Measurements from ENCODE around the gene RPTOR.
"Not testable (repeated sequence)": the region's sequence is repeated elsewhere in the genome, so short reads cannot be mapped to it uniquely, and the experiment has no call there.

Gene RPTOR, protein sequence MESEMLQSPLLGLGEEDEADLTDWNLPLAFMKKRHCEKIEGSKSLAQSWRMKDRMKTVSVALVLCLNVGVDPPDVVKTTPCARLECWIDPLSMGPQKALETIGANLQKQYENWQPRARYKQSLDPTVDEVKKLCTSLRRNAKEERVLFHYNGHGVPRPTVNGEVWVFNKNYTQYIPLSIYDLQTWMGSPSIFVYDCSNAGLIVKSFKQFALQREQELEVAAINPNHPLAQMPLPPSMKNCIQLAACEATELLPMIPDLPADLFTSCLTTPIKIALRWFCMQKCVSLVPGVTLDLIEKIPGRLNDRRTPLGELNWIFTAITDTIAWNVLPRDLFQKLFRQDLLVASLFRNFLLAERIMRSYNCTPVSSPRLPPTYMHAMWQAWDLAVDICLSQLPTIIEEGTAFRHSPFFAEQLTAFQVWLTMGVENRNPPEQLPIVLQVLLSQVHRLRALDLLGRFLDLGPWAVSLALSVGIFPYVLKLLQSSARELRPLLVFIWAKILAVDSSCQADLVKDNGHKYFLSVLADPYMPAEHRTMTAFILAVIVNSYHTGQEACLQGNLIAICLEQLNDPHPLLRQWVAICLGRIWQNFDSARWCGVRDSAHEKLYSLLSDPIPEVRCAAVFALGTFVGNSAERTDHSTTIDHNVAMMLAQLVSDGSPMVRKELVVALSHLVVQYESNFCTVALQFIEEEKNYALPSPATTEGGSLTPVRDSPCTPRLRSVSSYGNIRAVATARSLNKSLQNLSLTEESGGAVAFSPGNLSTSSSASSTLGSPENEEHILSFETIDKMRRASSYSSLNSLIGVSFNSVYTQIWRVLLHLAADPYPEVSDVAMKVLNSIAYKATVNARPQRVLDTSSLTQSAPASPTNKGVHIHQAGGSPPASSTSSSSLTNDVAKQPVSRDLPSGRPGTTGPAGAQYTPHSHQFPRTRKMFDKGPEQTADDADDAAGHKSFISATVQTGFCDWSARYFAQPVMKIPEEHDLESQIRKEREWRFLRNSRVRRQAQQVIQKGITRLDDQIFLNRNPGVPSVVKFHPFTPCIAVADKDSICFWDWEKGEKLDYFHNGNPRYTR (N-terminal part only)

DNA sequence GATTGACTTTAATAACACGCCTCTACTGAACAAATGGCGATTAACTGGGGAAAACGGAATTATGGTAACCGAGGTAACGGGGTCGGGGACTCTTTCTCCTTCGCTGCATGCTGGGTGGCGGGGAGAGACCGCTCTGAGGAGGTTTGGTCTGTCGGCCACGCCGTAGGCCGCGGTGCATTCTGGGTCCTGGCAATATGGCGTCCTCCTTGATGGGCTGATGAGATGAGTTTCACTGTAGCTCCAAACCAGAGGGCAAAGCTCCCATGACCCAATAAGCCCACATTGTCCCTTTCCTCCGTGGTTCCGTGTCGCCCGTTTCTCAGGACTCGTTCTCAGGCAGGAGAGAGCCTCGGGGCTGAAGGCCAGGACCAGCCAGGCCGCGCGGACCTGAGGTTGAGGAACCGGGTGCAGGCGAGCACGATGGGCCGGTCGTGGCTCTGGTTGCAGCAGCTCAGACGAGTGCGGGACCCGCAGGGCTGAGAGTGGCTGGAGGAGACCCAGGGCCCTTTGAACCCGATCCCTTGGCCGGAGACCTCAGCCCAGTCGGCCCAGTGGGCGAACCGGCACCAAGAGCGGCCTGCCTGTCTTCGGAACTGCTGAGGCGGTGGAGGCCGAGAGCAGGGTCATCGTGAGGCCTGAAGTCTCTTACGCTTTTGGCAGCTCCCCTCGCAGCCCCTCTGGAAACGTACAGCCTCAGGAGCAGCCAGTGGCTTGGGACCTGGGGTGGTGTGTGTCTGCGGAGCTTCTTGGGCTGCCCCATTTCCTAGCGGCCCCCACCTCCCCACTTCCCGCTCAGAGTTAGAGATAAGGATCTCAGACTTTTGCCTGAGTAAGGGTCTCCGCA lies at the start of gene RPTOR:
Gene RPTOR, plus strand, starts transcription at position 184 of the 844 bp plus-strand sequence. CDS start 792 bp downstream, outside the sequence.
- peak; percentile 85 for DNase-seq

DNA sequence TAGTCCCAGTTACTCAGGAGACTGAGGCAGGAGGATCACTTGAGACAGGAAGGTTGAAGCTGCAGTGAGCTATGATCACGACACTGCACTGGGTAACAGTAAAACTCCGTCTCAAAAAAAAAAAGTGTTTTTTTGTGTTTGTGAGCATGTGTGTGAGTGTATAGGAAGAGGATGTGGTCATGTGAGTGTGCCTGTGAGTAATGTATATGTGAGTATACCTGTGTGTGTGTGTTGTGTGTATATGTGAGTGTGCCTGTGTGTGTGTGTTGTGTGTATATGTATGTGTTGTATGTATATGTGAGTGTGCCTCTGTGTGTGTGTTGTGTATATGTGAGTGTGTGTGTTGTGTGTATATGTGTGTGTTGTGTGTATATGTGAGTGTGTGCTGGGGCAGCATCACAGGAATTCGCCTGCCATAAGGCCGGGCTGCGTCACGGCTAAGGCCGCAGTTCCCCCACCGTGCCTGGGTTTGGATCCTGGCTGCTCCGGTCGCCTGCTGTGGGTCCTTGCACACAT lies 46.9 kb upstream of the RPTOR start:
- DNase-seq, result no peak

DNA sequence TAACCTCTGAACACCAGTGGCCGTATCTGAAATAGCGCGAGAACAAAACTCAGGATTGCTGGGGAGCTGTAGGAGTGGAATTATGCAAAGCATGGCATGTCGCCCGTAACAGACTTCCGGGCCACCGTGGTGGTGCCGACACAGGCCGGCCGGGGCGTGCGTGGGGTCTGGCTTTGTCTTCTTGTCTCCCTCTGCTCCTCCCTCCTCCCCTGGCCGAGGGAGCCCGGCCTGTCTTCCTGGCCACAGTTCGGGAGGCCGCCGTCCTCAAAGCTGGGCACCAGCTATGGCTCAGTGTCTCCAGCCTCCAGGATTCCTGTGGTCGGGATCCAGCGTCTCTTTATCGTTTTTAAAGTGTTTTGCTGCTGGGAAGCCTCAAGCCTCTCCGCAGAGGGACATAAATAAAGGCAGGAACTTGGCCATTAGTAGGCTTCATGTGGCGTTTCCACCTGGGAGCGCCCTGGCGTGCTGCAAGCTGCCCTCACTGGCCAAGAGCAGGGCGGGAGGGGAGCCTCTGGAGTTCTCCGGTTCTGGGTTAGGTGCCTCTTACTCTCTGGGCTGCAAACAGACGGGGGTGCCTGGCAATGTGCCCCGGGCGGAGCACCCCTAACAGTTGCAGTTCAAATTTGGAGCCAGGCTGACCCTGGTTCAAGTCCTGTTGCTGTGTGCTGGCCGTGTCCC lies 46.3 kb upstream of the RPTOR start:
- no peak for DNase-seq

DNA sequence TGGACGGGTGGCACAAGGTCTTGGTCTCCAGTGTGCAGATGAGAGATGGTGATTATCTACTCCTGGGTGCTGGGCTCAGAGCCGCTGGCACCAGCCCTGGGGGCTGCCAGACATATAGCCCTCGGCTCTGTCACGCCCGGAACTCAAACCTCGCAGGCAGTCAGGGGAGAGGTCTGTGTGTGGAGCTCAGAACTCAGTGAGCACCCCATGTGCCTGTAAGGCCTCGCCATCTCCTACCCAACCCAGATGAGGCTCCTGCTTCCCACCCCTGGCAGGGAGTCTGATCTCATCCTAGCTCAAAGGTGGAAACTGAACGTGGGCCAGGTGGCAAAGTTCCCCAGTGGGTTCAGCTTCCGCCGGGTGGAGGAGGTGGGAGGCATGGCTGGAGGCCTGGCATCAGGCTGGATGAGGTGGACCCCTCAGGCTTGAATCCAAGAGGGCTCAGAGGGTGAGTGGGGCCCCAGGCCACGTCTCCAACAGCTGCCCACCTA lies 45.7 kb upstream of the RPTOR start:
- DNase-seq, result no peak

DNA sequence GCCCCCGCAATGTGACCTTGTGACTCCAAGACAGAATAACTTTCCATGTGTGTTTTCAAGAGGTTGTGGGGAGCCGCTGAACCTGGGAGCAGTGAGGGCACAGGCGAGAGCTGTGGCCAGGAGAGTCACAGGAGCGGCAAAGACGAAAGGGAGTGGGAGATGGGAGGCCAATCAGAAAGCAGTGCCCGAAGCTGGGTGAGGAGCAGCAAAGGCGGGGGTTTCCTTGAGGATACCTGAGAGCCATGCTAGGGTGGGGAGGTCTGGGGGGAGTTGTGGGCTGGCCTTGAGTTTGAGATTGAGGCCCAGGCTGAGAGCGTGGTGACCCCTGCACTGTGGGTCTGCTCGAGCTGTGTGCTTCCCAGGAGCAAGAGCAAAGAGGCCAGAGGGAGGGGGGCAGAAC lies 45.1 kb upstream of the RPTOR start:
- DNase-seq, result no peak

DNA sequence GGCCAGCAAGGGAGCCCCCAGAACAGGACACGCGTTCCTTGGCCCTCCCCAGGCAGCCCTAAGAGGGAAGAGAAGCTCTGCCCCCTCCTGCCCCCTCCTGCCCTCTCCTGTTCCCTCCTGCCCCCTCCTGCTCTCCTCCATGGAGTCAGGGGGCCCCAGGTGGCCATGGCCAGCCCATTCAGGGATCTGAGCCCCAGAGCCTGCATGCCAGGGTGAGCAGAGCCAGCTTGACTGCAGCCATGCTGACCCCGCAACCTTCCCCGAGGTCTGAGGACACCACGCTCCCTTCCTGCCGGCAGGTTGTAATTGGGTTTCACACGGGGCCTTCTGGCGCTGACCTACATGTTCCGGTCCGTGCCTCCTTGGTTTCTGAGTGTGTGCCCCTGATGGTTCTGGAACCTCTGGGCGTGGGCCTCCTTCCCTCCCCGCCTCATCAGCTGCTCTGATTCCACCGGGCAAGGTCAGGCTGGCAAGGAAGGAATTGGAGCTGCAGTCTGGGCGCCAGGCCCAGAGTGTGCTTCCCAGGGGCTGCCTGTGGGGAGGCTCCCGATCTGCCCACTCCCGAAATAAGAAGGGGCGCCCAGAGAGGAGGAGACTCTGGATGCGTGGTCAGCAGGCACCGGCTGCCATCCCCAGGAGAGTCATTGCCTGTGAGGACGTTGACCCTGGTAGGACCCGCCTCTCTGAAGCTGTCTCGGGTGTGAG lies 44.5 kb upstream of the RPTOR start:
- no peak for DNase-seq

DNA sequence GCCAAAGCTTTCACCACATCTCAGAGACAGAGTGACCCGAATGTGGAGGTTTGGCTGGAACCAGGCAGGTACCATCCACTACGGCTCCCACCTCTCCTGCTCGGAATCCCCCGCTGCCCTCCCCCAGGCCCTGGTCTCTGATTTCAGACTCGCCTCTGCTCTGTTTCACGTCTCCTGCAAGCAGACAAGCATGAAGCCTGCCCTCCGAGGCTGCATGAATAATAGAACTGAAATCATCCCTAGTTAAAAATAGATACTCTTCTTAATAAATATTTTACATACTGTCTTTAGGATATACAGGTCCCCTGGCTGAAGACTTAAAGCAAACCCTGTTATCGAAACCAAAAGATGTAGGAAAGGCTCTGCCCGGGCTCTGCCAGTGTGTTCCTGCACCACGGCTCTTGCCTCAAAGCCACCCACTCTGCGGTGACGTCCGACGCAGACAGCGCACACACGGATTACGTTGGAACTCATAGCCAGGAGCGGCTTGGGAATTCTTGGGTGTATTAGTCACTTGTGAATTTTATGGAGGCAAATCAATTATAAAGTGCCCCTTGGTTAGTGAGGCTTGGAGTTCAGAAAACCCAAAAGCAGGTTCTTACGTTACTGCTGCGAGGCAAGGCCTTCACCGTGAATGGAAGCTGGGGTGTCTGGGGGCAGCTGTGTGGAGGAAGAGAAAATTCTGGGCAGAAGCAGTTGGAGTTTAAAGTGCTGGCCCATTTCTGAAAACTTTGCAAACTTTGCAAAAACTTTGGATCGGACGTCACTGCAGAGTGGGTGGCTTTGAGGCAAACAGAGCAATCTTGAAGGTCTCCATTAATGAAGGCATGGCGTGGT lies 42.7 kb upstream of the RPTOR start:
- DNase-seq, result no peak

DNA sequence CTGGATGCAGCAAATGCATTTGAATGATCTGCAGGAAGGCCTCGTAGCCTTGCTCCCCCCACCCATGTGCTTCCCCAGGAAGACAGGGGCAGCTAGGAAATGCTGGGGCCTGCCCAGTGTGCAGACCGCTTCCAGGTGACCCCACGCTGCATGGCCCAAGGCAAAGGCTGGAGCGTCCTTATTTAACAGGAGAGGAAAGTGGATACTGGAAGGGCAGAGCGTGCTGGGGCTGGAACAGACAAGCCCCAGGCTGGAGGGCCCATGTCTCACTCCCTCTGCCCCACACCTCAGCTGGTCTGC lies 42.1 kb upstream of the RPTOR start:
- DNase-seq, result no peak

DNA sequence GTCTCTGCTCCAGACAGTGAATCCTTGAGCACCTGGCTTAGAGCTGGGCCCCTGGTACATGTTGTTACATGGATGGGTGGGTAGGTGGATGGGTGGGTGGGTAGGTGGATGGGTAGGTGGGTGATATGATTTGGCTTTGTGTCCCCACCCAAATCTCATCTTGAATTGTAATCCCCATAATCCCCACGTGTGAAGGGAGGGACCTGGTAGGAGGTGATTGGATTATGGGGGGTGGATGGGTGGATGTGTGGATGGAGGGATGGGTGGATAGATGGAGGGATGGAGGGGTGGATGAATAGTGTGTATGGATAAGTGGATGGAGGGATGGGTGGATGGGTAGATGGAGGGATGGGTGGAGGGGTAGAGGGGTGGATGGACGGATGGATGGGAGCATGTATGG lies 41.6 kb upstream of the RPTOR start:
- no peak for DNase-seq

DNA sequence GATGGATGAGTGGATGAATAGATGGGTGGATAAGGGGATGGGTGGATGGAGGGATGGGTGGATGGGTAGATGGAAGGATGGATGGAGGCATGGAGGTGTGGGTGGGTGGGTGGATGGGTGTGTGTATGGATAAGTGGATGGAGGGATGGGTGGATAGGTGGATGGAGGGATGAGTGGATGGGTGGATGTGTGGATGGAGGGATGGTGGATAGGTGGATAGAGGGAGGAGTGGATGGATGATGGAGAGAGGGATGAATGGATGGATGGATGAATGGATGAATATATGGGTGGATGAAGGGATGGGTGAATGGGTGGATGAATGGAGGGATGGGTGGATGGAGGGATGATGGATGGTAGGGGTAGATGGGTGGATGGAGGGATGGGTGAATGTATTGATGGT lies 40.7 kb upstream of the RPTOR start:
- DNase-seq, result no peak

DNA sequence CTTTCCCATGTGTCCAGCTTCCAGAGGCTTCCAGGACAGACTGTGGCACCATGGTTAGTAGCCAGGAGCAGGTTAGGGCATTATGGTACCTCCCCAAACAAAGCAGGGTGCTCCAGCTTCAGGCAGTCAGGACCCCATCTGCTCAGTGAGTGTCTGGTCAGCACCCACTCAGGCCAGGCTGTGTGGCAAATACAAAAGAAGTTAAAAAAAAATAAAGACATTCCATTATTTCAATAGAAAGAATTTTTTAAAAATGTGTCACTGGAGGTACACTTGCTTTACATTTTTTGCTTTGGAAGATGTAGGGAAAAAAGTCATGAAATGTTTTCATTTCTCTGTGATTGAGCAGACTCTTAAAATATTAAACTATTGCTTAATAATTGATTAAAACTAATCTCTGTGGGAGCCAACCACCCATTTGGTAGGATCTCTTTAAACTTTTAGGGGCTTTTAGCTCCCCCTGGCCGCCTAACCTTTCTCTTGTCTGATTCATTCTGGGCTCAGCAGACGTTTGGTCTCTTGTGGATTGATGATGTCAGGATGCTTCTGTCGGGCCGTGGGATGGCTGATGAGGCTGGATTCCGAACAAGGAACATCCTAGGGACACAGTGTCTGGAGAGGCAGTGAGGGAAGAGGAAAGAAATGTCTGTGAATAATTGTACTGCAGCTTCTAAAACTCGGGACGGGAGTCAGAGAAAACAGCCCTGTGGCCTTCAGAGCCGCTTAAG lies 39.8 kb upstream of the RPTOR start:
- DNase-seq, result no peak

DNA sequence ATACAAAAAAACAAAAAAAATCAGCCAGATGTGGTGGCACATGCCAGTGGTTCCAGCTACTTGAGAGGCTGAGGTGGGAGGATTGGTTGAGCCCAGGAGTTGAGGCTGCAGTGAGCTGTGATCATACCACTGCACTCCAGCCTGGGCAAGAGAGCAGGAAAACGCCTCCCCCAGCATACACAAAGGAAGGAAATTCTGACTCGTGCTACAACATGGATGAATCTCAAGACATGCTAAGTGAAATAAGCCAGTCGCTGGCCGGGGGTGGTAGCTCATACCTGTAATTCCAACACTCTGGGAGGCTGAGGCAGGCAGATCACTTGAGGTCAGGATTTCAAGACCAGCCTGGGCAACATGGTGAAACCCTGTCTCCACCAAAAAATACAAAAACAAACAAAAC lies 37.5 kb upstream of the RPTOR start:
- not testable (repeated sequence) for DNase-seq

DNA sequence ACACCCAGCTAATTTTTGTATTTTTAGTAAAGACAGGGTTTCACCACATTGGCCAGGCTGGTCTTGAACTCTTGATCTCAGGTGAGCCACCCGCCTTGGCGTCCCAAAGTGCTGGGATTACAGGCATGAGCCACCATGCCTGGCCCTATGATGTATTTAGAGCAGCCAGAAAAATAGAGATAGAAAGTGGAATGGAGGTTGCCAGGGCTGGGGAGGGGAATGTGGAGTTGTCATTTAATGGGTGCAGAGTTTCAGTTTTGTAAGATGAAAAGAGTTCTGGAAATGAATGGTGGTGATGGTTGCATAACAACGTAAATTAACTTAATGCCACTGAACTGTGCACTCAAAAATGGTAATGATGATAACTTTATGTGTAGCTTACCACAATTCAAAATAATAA lies 36.7 kb upstream of the RPTOR start:
- no peak for DNase-seq

DNA sequence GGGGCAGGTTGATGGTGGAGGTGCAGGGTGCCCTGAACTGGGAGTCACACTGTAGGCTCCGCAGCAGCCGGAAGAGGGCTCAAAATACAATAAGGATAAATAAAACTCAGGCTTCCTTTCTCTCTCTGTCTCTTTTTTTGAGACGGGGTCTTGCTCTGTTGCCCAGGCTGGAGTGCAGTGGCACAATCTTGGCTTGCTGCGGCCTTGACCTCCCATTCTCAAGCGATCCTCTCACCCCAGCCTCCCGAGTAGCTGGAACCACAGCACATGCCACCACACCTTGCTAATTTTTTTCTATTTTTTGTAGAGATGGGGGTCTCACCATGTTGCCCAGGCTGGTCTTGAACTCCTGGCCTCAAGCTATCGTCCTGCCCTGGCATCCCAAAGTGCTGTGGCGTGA lies 35.3 kb upstream of the RPTOR start:
- no peak for DNase-seq

DNA sequence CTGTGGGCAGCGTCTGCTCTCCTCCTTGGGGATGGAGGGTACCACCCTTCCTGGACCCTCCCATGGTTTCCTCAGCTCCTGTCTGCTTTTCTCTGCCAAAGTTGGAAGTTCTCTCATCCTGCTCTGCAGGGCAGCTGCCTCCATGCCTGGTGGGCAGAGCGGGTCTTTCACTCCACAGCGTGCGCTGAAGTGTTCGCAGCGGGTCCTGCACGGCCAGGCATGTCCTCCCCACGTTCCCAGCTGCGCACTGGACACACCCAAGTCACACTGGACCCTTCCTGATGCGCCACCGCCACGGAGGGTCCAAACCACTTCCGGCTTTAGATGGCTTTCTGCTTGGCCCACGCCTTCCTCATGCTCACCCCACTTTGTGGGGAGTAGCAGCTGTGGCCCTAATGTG lies 34.5 kb upstream of the RPTOR start:
- no peak for DNase-seq

DNA sequence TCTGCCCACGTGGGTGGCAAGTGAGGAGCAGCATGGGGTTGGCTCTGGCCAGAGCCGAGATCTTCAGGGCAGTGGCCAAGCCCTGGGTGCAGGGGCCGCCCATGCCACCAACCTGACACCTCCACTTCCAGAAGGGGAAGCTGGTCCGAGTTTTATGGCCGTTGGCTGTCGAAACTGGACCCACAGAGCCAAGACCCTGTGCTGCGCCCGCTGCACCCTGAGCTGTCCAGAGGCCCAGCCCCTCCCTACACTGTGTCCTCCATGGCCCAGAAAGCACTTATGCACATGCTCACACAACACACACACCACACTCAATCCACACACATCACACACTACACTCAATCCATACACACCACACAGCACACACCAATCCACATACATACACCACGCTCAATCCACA lies 33.9 kb upstream of the RPTOR start:
- DNase-seq, result no peak

DNA sequence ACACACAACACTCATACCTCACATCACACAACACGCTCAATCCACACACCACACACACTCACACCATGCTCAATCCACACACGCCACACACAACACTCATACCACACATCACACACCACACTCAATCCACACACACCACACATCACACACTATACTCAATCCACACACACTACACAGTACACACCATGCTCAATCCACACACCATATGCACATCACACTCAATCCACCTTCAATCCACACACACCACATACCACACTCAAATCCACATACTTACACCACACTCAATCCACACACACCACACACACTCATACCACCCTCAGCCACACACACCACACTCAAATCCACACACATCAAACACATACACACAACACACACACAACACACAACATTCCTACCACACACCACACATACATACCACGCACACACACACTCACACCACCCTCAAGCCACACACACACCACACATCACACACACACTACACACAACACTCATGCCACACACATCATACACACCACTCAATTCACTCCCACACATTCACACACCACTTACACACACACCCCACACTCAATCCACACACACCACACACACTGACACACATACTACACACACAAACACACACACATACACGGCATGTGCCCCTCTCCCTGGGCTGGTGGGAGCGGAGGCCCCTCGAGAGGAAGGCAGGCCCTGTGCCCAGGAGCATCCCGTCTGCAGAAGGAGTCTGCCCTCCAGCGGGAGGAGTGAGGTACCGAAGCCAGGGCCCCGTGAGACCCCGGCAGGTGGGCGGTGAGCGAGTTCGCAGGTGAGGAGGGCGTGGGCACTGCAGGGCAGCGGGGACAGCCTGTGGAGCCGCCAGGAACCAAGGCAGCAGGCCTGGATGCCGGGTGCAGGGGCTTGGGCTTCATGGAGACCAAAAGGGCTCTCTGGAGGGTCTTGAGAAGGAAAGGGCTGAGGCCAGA lies 33.1 kb upstream of the RPTOR start:
- DNase-seq, result no peak

DNA sequence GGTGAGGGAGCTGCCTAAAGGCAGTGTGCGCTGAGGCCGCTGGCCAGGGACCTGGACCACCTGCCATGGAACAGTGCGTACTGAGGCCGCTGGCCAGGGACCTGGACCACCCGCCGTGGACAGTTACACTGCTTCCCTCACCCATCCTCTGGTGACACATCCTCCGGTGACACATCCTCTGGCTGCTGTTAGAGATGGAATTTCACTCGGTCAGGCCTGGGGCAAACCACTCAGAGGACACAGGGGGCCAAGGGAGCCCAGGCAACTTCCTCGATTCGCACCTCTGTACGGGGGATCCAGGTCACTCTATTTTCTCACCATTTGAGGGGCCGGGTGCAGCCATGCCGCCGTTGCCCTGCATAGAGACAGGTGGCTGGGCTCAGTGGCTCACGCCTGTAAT lies 32.4 kb upstream of the RPTOR start:
- no peak for DNase-seq
